ENCODE measurements around the gene DNAJC5. TPM values are rescaled to one million over a fixed set of nuclear protein-coding genes. Genes with fewer than 3 reads are reported as not detected.
A peak's percentile ranks its signal among the peaks of the same experiment; 100 is the strongest.

Gene DNAJC5
- total and polyA plus RNA-seq, 2 donors from 2014 or later = 24.4 to 52.3 TPM

DNA sequence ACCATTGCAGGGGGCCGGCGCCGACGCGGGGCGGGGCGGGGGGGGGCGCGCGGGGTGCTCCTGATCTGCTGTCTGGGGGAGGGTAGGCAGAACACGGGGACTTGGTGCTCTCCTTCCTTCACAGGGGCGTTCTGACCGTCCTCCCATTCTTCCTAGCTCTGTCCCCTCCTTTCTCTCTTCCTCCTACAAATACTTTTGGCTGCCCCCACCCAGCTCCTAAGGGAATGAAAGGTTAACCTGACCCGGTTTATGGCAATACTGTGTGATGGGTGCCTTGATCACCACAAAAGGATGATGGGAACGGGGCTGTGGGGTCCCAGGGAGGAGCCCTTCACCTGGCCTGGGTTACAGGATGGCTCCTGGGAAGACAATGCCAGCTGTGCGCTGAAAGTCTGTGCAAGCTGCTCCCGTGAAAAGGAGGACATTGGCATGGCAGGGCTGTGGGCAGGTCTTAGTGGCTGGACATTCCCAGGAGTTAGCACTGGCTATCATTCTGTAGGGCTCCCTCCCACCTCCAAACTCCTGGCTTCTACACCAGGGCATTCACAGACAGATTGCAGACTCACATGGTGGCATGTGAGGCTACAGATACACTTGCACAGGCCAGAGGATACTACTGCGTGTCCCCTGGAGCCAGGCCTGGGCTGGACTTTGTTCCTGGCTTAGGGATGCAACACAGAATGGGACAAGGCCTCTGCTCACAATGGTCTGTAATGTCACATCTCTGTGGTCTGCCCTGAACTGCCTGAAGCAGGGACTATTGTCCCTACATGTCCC, 31.7 kb upstream of the DNAJC5 start:
- no peaks in the 10 kb centered on the region for H3K27me3 ChIP-seq (ENCODE audit: control insufficient read depth, insufficient read depth, low read length)
- no peak for DNase-seq
- peak overlapping the region in 2 of 3 donors; percentile 66 to 79 for H3K9ac ChIP-seq (ENCODE audit: low read length in 3 of 3)
- TF ChIP-seq, protein P1, sequence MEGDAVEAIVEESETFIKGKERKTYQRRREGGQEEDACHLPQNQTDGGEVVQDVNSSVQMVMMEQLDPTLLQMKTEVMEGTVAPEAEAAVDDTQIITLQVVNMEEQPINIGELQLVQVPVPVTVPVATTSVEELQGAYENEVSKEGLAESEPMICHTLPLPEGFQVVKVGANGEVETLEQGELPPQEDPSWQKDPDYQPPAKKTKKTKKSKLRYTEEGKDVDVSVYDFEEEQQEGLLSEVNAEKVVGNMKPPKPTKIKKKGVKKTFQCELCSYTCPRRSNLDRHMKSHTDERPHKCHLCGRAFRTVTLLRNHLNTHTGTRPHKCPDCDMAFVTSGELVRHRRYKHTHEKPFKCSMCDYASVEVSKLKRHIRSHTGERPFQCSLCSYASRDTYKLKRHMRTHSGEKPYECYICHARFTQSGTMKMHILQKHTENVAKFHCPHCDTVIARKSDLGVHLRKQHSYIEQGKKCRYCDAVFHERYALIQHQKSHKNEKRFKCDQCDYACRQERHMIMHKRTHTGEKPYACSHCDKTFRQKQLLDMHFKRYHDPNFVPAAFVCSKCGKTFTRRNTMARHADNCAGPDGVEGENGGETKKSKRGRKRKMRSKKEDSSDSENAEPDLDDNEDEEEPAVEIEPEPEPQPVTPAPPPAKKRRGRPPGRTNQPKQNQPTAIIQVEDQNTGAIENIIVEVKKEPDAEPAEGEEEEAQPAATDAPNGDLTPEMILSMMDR (IDR thresholded peaks at IDR 0.05; ENCODE audit: borderline replicate concordance, extremely low read depth, insufficient read depth) = no peak
- intact Hi-C loops (cut with DNase I) = no loop called here
- no peaks in the 10 kb centered on the region for H3K36me3 ChIP-seq (ENCODE audit: control insufficient read depth in 2 of 3, insufficient read depth in 3 of 3, low read length in 3 of 3)
- H3K9me3 ChIP-seq (ENCODE audit: control insufficient read depth in 2 of 3, insufficient read depth in 1 of 3, low read length in 3 of 3) = no peaks in the 10 kb centered on the region
- no peak for FAIRE-seq
- peaks cover 7 to 24% (median 18%) of the 10 kb centered on the region in 3 donors for H3K4me1 ChIP-seq (ENCODE audit: control insufficient read depth in 2 of 3, insufficient read depth in 2 of 3, low read depth in 1 of 3, low read length in 3 of 3)
- H3K27ac ChIP-seq (ENCODE audit: low read depth in 2 of 2, low read length in 2 of 2) = peak overlapping the region; percentile 88 to 92
- peak overlapping the region; percentile 66 to 84 (median 81) for H3K4me3 ChIP-seq (ENCODE audit: low read length in 3 of 3)

DNA sequence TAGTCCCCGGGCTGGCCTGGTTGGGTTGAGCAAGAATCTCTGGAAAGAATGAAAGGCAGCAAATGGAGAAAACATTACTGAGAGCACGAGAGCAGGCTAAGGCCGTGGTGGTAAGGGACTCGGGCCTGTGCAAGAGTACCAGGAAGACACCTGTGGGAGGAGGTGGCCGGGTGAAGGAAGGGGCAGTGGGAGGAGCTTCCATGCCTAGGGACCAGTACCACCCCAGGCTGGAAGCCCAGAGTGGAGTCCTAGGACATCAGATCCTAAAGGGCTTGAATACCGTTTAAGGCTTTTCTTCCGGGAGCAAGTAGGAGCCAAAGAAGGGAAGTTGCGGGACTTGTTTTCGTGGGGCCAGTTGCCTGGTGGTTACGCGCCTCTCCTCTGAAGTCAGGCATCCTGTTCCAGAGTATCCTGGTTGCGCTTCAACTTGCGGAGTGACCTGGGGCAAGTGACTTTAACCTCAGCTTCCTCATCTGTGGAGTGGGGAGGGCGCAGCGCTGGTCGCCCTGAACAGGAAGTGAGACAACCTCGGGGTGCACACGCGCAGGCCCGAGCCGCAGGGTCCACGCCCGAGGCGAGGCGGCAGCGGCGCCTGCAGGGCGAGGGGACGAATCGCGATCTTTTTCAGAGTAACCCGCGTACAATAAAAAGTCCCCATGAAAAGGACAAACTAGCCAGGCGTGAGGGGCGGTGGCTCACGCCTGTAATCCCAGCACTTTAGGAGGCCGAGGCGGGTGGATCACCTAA, 31.0 kb upstream of the DNAJC5 start:
- DNase-seq (peak; percentile 79 to 96 (median 87)), FAIRE-seq (no peak)
- Histone ChIP-seq H3K27me3 (ENCODE audit: control insufficient read depth, insufficient read depth, low read length) (no peaks in the 10 kb centered on the region), H3K4me3 (ENCODE audit: low read length in 3 of 3) (peak overlapping the region; percentile 66 to 84 (median 81)), H3K27ac (ENCODE audit: low read depth in 2 of 2, low read length in 2 of 2) (peak overlapping the region; percentile 88 to 92), H3K9ac (ENCODE audit: low read length in 3 of 3) (peak overlapping the region; percentile 63 to 79 (median 66)), H3K9me3 (ENCODE audit: control insufficient read depth in 2 of 3, insufficient read depth in 1 of 3, low read length in 3 of 3) (no peaks in the 10 kb centered on the region), H3K36me3 (ENCODE audit: control insufficient read depth in 2 of 3, insufficient read depth in 3 of 3, low read length in 3 of 3) (peaks cover 0 to 2% (median 0%) of the 10 kb centered on the region in 3 donors), H3K4me1 (ENCODE audit: control insufficient read depth in 2 of 3, insufficient read depth in 2 of 3, low read depth in 1 of 3, low read length in 3 of 3) (peaks cover 5 to 18% (median 15%) of the 10 kb centered on the region in 3 donors)
- TF ChIP-seq, protein P1 (IDR thresholded peaks at IDR 0.05; ENCODE audit: borderline replicate concordance, extremely low read depth, insufficient read depth) = peak; percentile 73
- intact Hi-C loops (cut with DNase I) = no loop called here

DNA sequence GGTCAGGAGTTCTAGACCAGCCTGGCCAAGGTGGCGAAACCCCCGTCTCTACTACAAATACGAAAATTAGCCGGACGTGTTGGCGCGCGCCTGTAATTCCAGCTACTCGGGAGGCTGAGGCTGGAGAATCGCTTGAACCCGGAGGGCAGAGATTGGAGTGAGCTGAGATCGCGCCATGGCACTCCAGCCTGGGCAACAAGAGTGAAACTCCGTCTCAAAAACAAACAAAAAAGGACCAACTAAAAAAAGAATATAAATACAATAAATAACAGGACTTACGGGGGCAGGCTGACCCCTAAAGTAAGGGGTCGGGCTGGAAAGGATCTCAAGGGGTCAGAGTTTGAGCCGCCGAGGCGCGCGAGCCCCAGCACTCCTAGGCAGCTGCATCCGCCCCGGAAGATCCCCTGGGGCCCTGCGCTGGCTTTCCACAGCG, 30.4 kb upstream of the DNAJC5 start:
- H3K9ac ChIP-seq (ENCODE audit: low read length in 3 of 3) = peak overlapping the region; percentile 63 to 79 (median 65)
- DNase-seq (no peak), FAIRE-seq (no peak)
- H3K4me3 ChIP-seq (ENCODE audit: low read length in 3 of 3) = peak overlapping the region; percentile 66 to 84 (median 81)
- H3K27ac ChIP-seq (ENCODE audit: low read depth in 2 of 2, low read length in 2 of 2) = peak overlapping the region; percentile 88 to 92
- H3K27me3 ChIP-seq (ENCODE audit: control insufficient read depth, insufficient read depth, low read length) = no peaks in the 10 kb centered on the region
- peaks cover 0 to 12% (median 9%) of the 10 kb centered on the region in 3 donors for H3K4me1 ChIP-seq (ENCODE audit: control insufficient read depth in 2 of 3, insufficient read depth in 2 of 3, low read depth in 1 of 3, low read length in 3 of 3)
- peaks cover 0 to 8% (median 3%) of the 10 kb centered on the region in 3 donors for H3K36me3 ChIP-seq (ENCODE audit: control insufficient read depth in 2 of 3, insufficient read depth in 3 of 3, low read length in 3 of 3)
- intact Hi-C loops (cut with DNase I) = no loop called here
- H3K9me3 ChIP-seq (ENCODE audit: control insufficient read depth in 2 of 3, insufficient read depth in 1 of 3, low read length in 3 of 3) = no peaks in the 10 kb centered on the region
- TF ChIP-seq, protein P1 (IDR thresholded peaks at IDR 0.05; ENCODE audit: borderline replicate concordance, extremely low read depth, insufficient read depth) = no peak

Measured in kidney (tissue), 14 donors.